Naive thymus-derived CD8-positive, alpha-beta T cell (primary cell): ENCODE results near the gene OR10A3. TPM values are rescaled to one million over a fixed set of nuclear protein-coding genes. Genes with fewer than 3 reads are reported as not detected.

ENCODE experiments used
- ATAC-seq, 2 donors: fragments of 150-1000 bp; cut with Tn5 transposase in 1 of 2; sonication (Bioruptor Pico), chemical (Tn5 transposase) in 1 of 2; 1 replicate in 1 of 2; 2 replicates in 1 of 2; pipeline ENCODE4 v1.10.0; 2021; ENCODE audit warnings: mild to moderate bottlenecking in 2 of 2, moderate library complexity in 2 of 2
- POLR2A ChIA-PET: fragments of 350-600 bp; sonication (Branson Sonifier 250); formaldehyde crosslinking; loops from one replicate; lab custom pipeline; 2021; ENCODE audit warnings: antibody characterized with exemption; lab: Charles Lee
- DNase-seq, 10 donors: peaks; one replicate each; pipeline versions ENCODE4 v3.0.0 to v3.0.0-alpha.2; 2020 to 2022
- H3K27ac Mint-ChIP-seq, 10 donors: one replicate each; pipeline ENCODE4 v1.8.0; 2020 to 2022; ENCODE audit warnings: mild to moderate bottlenecking in 10 of 10, mixed read lengths in 10 of 10, moderate library complexity in 4 of 10, inconsistent platforms in 1 of 10
- H3K27me3 Mint-ChIP-seq, 5 donors: one replicate each; pipeline ENCODE4 v1.8.0; 2021 to 2022; ENCODE audit warnings: mixed read lengths in 5 of 5
- H3K36me3 Mint-ChIP-seq, 3 donors: one replicate each; pipeline ENCODE4 v1.8.0; 2020 to 2022; ENCODE audit warnings: mixed read lengths in 3 of 3, mild to moderate bottlenecking in 2 of 3, inconsistent platforms in 1 of 3
- H3K4me1 Mint-ChIP-seq, 4 donors: one replicate each; pipeline ENCODE4 v1.8.0; 2021 to 2022; ENCODE audit warnings: mixed read lengths in 4 of 4
- H3K4me3 Mint-ChIP-seq, 10 donors: one replicate each; pipeline ENCODE4 v1.8.0; 2020 to 2022; ENCODE audit warnings: mild to moderate bottlenecking in 10 of 10, mixed read lengths in 10 of 10, moderate library complexity in 6 of 10, inconsistent platforms in 1 of 10
- H3K9me3 Mint-ChIP-seq, 9 donors: one replicate each; pipeline ENCODE4 v1.8.0; 2020 to 2022; ENCODE audit warnings: mixed read lengths in 9 of 9, mild to moderate bottlenecking in 3 of 9, inconsistent platforms in 1 of 9, moderate library complexity in 1 of 9
- polyA plus RNA-seq, 3 donors: library from polyadenylated mRNA; unstranded; fragments of 300-500 nt; fragmentation: Illumina TruSeq; gene quantifications; one replicate each; pipeline ENCODE4 v1.2.3, GENCODE V29; 2021
- total RNA-seq, 8 experiments: library from RNA in 2 of 8; stranded (reverse) in 2 of 8; gene quantifications; one replicate each; pipeline ENCODE4 v1.2.3 and lab custom pipeline; 2021 to 2026

OR10A3 gene
- total and polyA plus RNA-seq, 5 experiments from 2014 or later, result not detected

- peaks cover 8 to 31% (median 20%) of the 10 kb centered on the region in 5 donors for H3K27me3 Mint-ChIP-seq
- ATAC-seq, result no peak
Measured at GRCh38 chr11:7924536-7924935, 17.0 kb downstream of the OR10A3 start.

GRCh38 chr11:7918141-7918540 is 23.4 kb downstream of the OR10A3 start:
- H3K27ac Mint-ChIP-seq, result no peak overlapping the region
- H3K4me3 Mint-ChIP-seq, result no peak overlapping the region
- H3K36me3 Mint-ChIP-seq, result no peaks in the 10 kb centered on the region
- H3K4me1 Mint-ChIP-seq, result no peaks in the 10 kb centered on the region
- H3K9me3 Mint-ChIP-seq, result no peaks in the 10 kb centered on the region
- peaks cover 0 to 22% (median 11%) of the 10 kb centered on the region in 5 donors for H3K27me3 Mint-ChIP-seq
- POLR2A ChIA-PET, result no interaction called here
- ATAC-seq (no peak), DNase-seq (no peak)

More at GRCh38 chr11:7924536-7924935, 17.0 kb downstream of the OR10A3 start:
- no peak overlapping the region for H3K4me3 Mint-ChIP-seq
- H3K4me1 Mint-ChIP-seq, result no peaks in the 10 kb centered on the region
- no peaks in the 10 kb centered on the region for H3K9me3 Mint-ChIP-seq
- H3K36me3 Mint-ChIP-seq, result peaks cover 0 to 5% (median 0%) of the 10 kb centered on the region in 3 donors
- H3K27ac Mint-ChIP-seq, result no peak overlapping the region
- DNase-seq, result no peak
- POLR2A ChIA-PET, result no interaction called here

- no peak overlapping the region for H3K4me3 Mint-ChIP-seq
- peaks cover 4 to 48% (median 19%) of the 10 kb centered on the region in 5 donors for H3K27me3 Mint-ChIP-seq
- no peaks in the 10 kb centered on the region for H3K9me3 Mint-ChIP-seq
- H3K36me3 Mint-ChIP-seq, result no peaks in the 10 kb centered on the region
- ATAC-seq (no peak), DNase-seq (no peak)
- POLR2A ChIA-PET, result no interaction called here
- no peak overlapping the region for H3K27ac Mint-ChIP-seq
- no peaks in the 10 kb centered on the region for H3K4me1 Mint-ChIP-seq
Measured at GRCh38 chr11:7911011-7911410, 30.5 kb downstream of the OR10A3 start.

GRCh38 chr11:7910286-7910788 is 31.2 kb downstream of the OR10A3 start:
- Mint-ChIP-seq H3K27ac (no peak overlapping the region), H3K36me3 (no peaks in the 10 kb centered on the region), H3K27me3 (peaks cover 4 to 55% (median 19%) of the 10 kb centered on the region in 5 donors), H3K9me3 (no peaks in the 10 kb centered on the region), H3K4me1 (no peaks in the 10 kb centered on the region), H3K4me3 (no peak overlapping the region)
- ATAC-seq, result no peak
- POLR2A ChIA-PET, result no interaction called here
- no peak for DNase-seq

GRCh38 chr11:7909585-7910285 is 31.8 kb downstream of the OR10A3 start:
- Mint-ChIP-seq H3K27ac (no peak overlapping the region), H3K9me3 (no peaks in the 10 kb centered on the region), H3K4me3 (no peak overlapping the region), H3K27me3 (peaks cover 4 to 57% (median 20%) of the 10 kb centered on the region in 5 donors), H3K4me1 (no peaks in the 10 kb centered on the region), H3K36me3 (no peaks in the 10 kb centered on the region)
- no peak for DNase-seq
- ATAC-seq, result no peak
- POLR2A ChIA-PET, result no interaction called here

- Mint-ChIP-seq H3K27ac (no peak overlapping the region), H3K36me3 (no peaks in the 10 kb centered on the region), H3K9me3 (no peaks in the 10 kb centered on the region), H3K4me1 (no peaks in the 10 kb centered on the region), H3K4me3 (no peak overlapping the region), H3K27me3 (peaks cover 9 to 59% (median 22%) of the 10 kb centered on the region in 5 donors)
- ATAC-seq (no peak), DNase-seq (no peak)
- POLR2A ChIA-PET, result no interaction called here
Measured at GRCh38 chr11:7907121-7907520, 34.4 kb downstream of the OR10A3 start.

- POLR2A ChIA-PET, result no interaction called here
- H3K36me3 Mint-ChIP-seq, result no peaks in the 10 kb centered on the region
- no peaks in the 10 kb centered on the region for H3K4me1 Mint-ChIP-seq
- peaks cover 6 to 59% (median 20%) of the 10 kb centered on the region in 5 donors for H3K27me3 Mint-ChIP-seq
- no peak overlapping the region for H3K27ac Mint-ChIP-seq
- H3K9me3 Mint-ChIP-seq, result no peaks in the 10 kb centered on the region
- H3K4me3 Mint-ChIP-seq, result no peak overlapping the region
- no peak for ATAC-seq
- DNase-seq, result no peak
Measured at GRCh38 chr11:7906481-7906880, 35.0 kb downstream of the OR10A3 start.

GRCh38 chr11:7905961-7906429 is 35.5 kb downstream of the OR10A3 start:
- Mint-ChIP-seq H3K36me3 (no peaks in the 10 kb centered on the region), H3K27me3 (peaks cover 6 to 63% (median 20%) of the 10 kb centered on the region in 5 donors), H3K9me3 (no peaks in the 10 kb centered on the region), H3K4me3 (no peak overlapping the region), H3K4me1 (no peaks in the 10 kb centered on the region), H3K27ac (no peak overlapping the region)
- DNase-seq, result no peak
- POLR2A ChIA-PET, result no interaction called here
- ATAC-seq, result no peak

GRCh38 chr11:7905549-7905948 is 36.0 kb downstream of the OR10A3 start:
- Mint-ChIP-seq H3K4me1 (no peaks in the 10 kb centered on the region), H3K4me3 (no peak overlapping the region), H3K27me3 (peaks cover 6 to 63% (median 20%) of the 10 kb centered on the region in 5 donors), H3K9me3 (no peaks in the 10 kb centered on the region), H3K36me3 (no peaks in the 10 kb centered on the region), H3K27ac (no peak overlapping the region)
- POLR2A ChIA-PET, result no interaction called here
- ATAC-seq, result no peak
- no peak for DNase-seq

GRCh38 chr11:7904917-7905316 is 36.6 kb downstream of the OR10A3 start:
- POLR2A ChIA-PET, result no interaction called here
- peaks cover 0 to 2% (median 0%) of the 10 kb centered on the region in 9 donors for H3K9me3 Mint-ChIP-seq
- H3K4me3 Mint-ChIP-seq, result no peak overlapping the region
- peaks cover 2 to 56% (median 15%) of the 10 kb centered on the region in 5 donors for H3K27me3 Mint-ChIP-seq
- ATAC-seq (no peak), DNase-seq (no peak)
- H3K4me1 Mint-ChIP-seq, result no peaks in the 10 kb centered on the region
- no peaks in the 10 kb centered on the region for H3K36me3 Mint-ChIP-seq
- no peak overlapping the region for H3K27ac Mint-ChIP-seq

GRCh38 chr11:7903940-7904339 is 37.6 kb downstream of the OR10A3 start:
- ATAC-seq, result no peak
- Mint-ChIP-seq H3K36me3 (peaks cover 0 to 5% (median 0%) of the 10 kb centered on the region in 3 donors), H3K27ac (no peak overlapping the region), H3K9me3 (peaks cover 0 to 12% (median 0%) of the 10 kb centered on the region in 9 donors), H3K27me3 (peaks cover 0 to 52% (median 16%) of the 10 kb centered on the region in 5 donors), H3K4me3 (no peak overlapping the region), H3K4me1 (no peaks in the 10 kb centered on the region)
- no peak for DNase-seq
- POLR2A ChIA-PET, result no interaction called here

GRCh38 chr11:7901319-7901854 is 40.1 kb downstream of the OR10A3 start:
- no peak for ATAC-seq
- H3K4me3 Mint-ChIP-seq, result no peak overlapping the region
- no peaks in the 10 kb centered on the region for H3K4me1 Mint-ChIP-seq
- POLR2A ChIA-PET, result no interaction called here
- peaks cover 0 to 16% (median 0%) of the 10 kb centered on the region in 9 donors for H3K9me3 Mint-ChIP-seq
- peaks cover 3 to 46% (median 16%) of the 10 kb centered on the region in 5 donors for H3K27me3 Mint-ChIP-seq
- no peak overlapping the region for H3K27ac Mint-ChIP-seq
- peaks cover 0 to 5% (median 0%) of the 10 kb centered on the region in 3 donors for H3K36me3 Mint-ChIP-seq
- no peak for DNase-seq

GRCh38 chr11:7900686-7901085 is 40.8 kb downstream of the OR10A3 start:
- H3K9me3 Mint-ChIP-seq, result peaks cover 0 to 16% (median under 1%) of the 10 kb centered on the region in 9 donors

More at GRCh38 chr11:7900686-7901085, 40.8 kb downstream of the OR10A3 start:
- Mint-ChIP-seq H3K4me3 (no peak overlapping the region), H3K27me3 (peaks cover 3 to 41% (median 15%) of the 10 kb centered on the region in 5 donors), H3K4me1 (no peaks in the 10 kb centered on the region), H3K36me3 (peaks cover 0 to 5% (median 0%) of the 10 kb centered on the region in 3 donors), H3K27ac (no peak overlapping the region)
- DNase-seq, result no peak
- no peak for ATAC-seq
- POLR2A ChIA-PET, result no interaction called here
